OCI-LY1 (cell line): Measurements from ENCODE around the gene FOXK1.

ENCODE experiments used
- H2AFZ ChIP-seq: fragments of 200-600 bp; sonication (generic), shearing (Covaris generic); 2 replicates; pipeline ENCODE4 v1.6.0; 2014; ENCODE audit warnings: antibody characterized with exemption, mild to moderate bottlenecking, low read length
- H3F3A ChIP-seq: fragments of 200-600 bp; sonication (generic), shearing (Covaris generic); 2 replicates; pipeline ENCODE4 v1.6.0; 2014; ENCODE audit warnings: mild to moderate bottlenecking, antibody characterized with exemption, low read length, moderate library complexity; ENCODE audit not compliant: insufficient read depth
- H3K27ac ChIP-seq: fragments of 200-600 bp; sonication (generic); 2 replicates; pipeline ENCODE4 v1.5.1; 2014; ENCODE audit warnings: low read length, mixed run types, mild to moderate bottlenecking, low read depth; ENCODE audit not compliant: poor library complexity, severe bottlenecking
- H3K27me3 ChIP-seq: fragments of 200-600 bp; sonication (generic); 2 replicates; pipeline ENCODE4 v1.6.0; 2014; ENCODE audit warnings: antibody characterized with exemption, mild to moderate bottlenecking, low read length, moderate library complexity; ENCODE audit not compliant: insufficient read depth
- H3K36me3 ChIP-seq: fragments of 200-600 bp; sonication (generic); 2 replicates; pipeline ENCODE4 v1.6.1; 2014; ENCODE audit warnings: mild to moderate bottlenecking, antibody characterized with exemption, low read length, moderate library complexity, mixed read lengths; ENCODE audit not compliant: insufficient read depth
- H3K4me1 ChIP-seq: fragments of 200-600 bp; sonication (generic); 2 replicates; pipeline ENCODE4 v1.5.1; 2014; ENCODE audit warnings: mild to moderate bottlenecking, low read length, moderate library complexity; ENCODE audit not compliant: insufficient read depth, severe bottlenecking
- H3K4me2 ChIP-seq: fragments of 200-600 bp; sonication (generic), shearing (Covaris generic); 2 replicates; pipeline ENCODE4 v1.6.1; 2014; ENCODE audit warnings: low read length
- H3K4me3 ChIP-seq: fragments of 200-600 bp; sonication (generic); 2 replicates; pipeline ENCODE4 v1.5.1; 2014; ENCODE audit warnings: low read length, low read depth, mild to moderate bottlenecking, mixed read lengths; ENCODE audit not compliant: poor library complexity, severe bottlenecking
- H3K79me2 ChIP-seq: fragments of 200-600 bp; shearing (Covaris generic); 2 replicates; pipeline ENCODE4 v1.6.1; 2016; ENCODE audit warnings: mixed run types, low read length, mixed read lengths; ENCODE audit not compliant: insufficient read depth
- H3K9ac ChIP-seq: fragments of 200-600 bp; sonication (generic), shearing (Covaris generic); 2 replicates; pipeline ENCODE4 v1.6.1; 2014; ENCODE audit warnings: mild to moderate bottlenecking, low read length, mixed read lengths
- H3K9me2 ChIP-seq: fragments of 200-600 bp; sonication (generic), shearing (Covaris generic); 2 replicates; pipeline ENCODE4 v1.6.1; 2014; ENCODE audit warnings: low read depth, mild to moderate bottlenecking, low read length, mixed read lengths
- H3K9me3 ChIP-seq: fragments of 200-600 bp; shearing (Covaris generic); 2 replicates; pipeline ENCODE4 v1.6.1; 2014; ENCODE audit warnings: low read length, mixed read lengths
- H4K20me1 ChIP-seq: fragments of 200-600 bp; sonication (generic), shearing (Covaris generic); 2 replicates; pipeline ENCODE4 v1.6.0; 2016; ENCODE audit warnings: mild to moderate bottlenecking, low read length; ENCODE audit not compliant: insufficient read depth
- EZH2 ChIP-seq: fragments of 200-600 bp; sonication (generic), shearing (Covaris generic); IDR thresholded peaks from 2 replicates; pipeline ENCODE4 v1.8.0; 2017; ENCODE audit warnings: borderline replicate concordance, mixed run types, mild to moderate bottlenecking, antibody characterized with exemption, low read length, moderate library complexity, mixed read lengths
- TF ChIP-seq, protein P1 (sequence below): fragments of 200-600 bp; sonication (generic), shearing (Covaris generic); IDR thresholded peaks from 2 replicates; pipeline ENCODE4 v1.5.1; 2017; ENCODE audit warnings: mild to moderate bottlenecking, antibody characterized with exemption, low read length, moderate library complexity, mixed read lengths

Gene FOXK1

DNA sequence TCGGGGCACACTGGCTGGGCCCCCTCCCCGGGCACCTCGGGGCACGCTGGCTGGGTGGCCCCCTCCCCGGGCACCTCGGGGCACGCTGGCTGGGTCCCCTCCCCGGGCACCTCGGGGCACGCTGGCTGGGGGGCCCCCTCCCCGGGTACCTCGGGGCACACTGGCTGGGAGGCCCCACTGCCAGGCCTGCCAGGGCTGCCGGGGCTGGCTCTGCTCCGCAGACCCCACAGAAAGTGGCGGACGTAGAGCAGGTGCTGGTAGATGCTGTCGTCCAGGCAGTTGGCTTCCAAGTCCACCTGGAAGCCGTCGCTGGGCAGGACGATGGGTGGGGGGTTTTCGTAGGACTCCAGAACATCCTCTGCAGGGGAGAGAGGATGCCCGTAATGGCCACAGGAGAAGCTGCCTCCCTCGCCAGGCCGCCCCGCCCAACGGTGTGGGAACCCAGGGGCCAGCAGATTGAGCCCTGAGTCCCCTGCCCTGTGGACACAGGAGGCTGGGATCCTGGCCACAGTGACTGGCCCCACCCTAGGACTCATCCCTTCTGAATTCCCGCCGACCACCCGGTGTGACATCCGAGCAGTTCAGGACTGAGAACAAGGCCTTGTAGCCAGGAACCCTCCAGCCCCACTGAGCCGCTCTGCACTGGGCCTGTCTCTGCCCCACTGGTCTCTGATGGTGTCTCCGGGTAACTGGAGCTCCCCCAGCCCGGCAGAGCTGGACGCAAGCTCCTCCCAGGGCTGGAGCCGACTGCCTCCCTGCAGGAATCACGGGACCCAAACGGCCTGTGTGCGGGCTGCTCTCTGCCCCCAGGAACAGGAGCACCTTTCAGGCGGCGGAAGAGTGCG, 121.5 kb downstream of the FOXK1 start:
- H2AFZ ChIP-seq: no peak overlapping the region
- H3K4me2 ChIP-seq: no peak overlapping the region
- 0 out of 2 replicates have a peak, but pooled peaks cover 4% of the 10 kb centered on the region for H3K27me3 ChIP-seq
- H3K9me2 ChIP-seq: no peaks in the 10 kb centered on the region
- H3K4me1 ChIP-seq: no peaks in the 10 kb centered on the region
- H3K9me3 ChIP-seq: no peaks in the 10 kb centered on the region
- H3K27ac ChIP-seq: no peak overlapping the region
- no peaks in the 10 kb centered on the region for H3K36me3 ChIP-seq
- H3K79me2 ChIP-seq: no peaks in the 10 kb centered on the region
- H4K20me1 ChIP-seq: no peaks in the 10 kb centered on the region
- no peaks in the 10 kb centered on the region for H3F3A ChIP-seq
- H3K4me3 ChIP-seq: no peak overlapping the region
- H3K9ac ChIP-seq: no peak overlapping the region
- TF ChIP-seq, protein P1, sequence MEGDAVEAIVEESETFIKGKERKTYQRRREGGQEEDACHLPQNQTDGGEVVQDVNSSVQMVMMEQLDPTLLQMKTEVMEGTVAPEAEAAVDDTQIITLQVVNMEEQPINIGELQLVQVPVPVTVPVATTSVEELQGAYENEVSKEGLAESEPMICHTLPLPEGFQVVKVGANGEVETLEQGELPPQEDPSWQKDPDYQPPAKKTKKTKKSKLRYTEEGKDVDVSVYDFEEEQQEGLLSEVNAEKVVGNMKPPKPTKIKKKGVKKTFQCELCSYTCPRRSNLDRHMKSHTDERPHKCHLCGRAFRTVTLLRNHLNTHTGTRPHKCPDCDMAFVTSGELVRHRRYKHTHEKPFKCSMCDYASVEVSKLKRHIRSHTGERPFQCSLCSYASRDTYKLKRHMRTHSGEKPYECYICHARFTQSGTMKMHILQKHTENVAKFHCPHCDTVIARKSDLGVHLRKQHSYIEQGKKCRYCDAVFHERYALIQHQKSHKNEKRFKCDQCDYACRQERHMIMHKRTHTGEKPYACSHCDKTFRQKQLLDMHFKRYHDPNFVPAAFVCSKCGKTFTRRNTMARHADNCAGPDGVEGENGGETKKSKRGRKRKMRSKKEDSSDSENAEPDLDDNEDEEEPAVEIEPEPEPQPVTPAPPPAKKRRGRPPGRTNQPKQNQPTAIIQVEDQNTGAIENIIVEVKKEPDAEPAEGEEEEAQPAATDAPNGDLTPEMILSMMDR: no peak
- TF ChIP-seq EZH2: no peak

DNA sequence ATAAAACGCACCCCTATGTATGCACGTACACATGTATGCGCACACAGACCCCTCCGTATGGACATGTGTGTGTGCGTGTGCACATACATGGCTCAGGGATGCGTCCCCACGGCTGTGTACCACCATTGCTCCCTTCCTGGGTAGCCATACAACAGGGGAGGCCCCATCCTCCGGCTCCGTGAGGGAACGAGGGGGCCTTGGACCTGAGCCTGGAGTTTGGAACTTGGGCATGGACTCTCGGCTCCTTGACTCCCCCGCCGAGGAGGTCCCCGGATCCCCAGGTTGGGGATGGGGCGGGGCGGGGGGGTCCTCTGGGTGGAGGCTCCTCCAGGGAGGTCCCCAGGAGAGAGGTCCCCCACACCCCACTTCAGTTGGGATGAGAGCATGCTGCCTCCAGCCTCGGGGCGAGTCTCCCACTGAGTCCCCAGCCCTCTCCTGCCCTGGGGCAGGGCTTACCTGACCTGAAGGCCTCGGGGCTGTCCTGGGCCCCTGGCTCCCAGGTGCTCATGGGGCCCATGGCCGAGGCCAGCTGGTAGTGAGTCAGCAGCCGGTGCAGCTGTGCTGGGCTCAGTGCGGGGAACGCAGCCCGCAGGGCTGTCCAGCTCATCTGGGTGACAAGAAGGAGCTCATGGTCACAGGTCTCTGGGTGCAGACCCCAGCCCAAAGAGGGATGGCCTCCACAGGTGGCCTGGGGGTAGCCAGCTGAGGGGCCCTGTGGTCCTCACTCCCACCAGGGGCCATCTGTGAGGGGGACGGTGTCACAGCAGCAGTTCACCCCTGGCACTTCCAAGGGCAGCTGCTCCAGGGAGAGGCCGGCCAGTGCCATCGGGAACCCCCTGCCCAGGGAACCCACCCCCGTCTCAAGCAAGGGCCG, 123.3 kb downstream of the FOXK1 start:
- Histone ChIP-seq H3K4me1 (no peaks in the 10 kb centered on the region), H3K9me3 (no peaks in the 10 kb centered on the region), H3F3A (no peaks in the 10 kb centered on the region), H3K4me3 (no peak overlapping the region), H3K36me3 (no peaks in the 10 kb centered on the region), H3K9me2 (no peaks in the 10 kb centered on the region), H3K9ac (no peak overlapping the region), H3K4me2 (no peak overlapping the region), H2AFZ (no peak overlapping the region), H3K79me2 (no peaks in the 10 kb centered on the region), H4K20me1 (no peaks in the 10 kb centered on the region), H3K27me3 (0 out of 2 replicates have a peak, but pooled peaks cover 4% of the 10 kb centered on the region), H3K27ac (no peak overlapping the region)
- TF ChIP-seq, protein P1: no peak
- no peak for TF ChIP-seq EZH2

DNA sequence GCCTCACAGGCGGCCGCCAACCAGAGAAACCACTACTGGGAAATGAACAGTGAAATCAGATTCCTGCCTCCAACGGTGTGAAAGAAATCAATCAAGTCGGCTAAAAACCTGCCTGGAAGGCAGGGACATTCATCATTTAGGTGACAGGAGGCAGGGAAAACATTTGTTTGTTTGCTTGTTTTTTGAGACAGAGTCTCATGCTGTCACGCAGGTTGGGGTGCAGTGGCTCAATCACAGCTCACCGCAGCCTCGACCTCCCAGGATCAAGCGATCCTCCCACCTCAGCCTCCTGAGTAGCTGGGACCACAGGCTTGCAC, 123.8 kb downstream of the FOXK1 start:
- Histone ChIP-seq H3K9me3 (no peaks in the 10 kb centered on the region), H3K36me3 (no peaks in the 10 kb centered on the region), H3K4me3 (no peak overlapping the region), H2AFZ (no peak overlapping the region), H3F3A (no peaks in the 10 kb centered on the region), H3K79me2 (no peaks in the 10 kb centered on the region), H3K27me3 (0 out of 2 replicates have a peak, but pooled peaks cover 2% of the 10 kb centered on the region), H3K9ac (no peak overlapping the region), H3K9me2 (no peaks in the 10 kb centered on the region), H3K4me2 (no peak overlapping the region), H3K4me1 (no peaks in the 10 kb centered on the region), H3K27ac (no peak overlapping the region), H4K20me1 (no peaks in the 10 kb centered on the region)
- TF ChIP-seq, protein P1: no peak
- TF ChIP-seq EZH2: no peak
